SKM-1 (cell line): ENCODE measurements around the gene GPR12.

Experiments used
- DNase-seq: peaks from one replicate; lab custom pipeline; 2025; ENCODE audit not compliant: unreplicated experiment; lab: John Stamatoyannopoulos, UW

Gene GPR12

DNA sequence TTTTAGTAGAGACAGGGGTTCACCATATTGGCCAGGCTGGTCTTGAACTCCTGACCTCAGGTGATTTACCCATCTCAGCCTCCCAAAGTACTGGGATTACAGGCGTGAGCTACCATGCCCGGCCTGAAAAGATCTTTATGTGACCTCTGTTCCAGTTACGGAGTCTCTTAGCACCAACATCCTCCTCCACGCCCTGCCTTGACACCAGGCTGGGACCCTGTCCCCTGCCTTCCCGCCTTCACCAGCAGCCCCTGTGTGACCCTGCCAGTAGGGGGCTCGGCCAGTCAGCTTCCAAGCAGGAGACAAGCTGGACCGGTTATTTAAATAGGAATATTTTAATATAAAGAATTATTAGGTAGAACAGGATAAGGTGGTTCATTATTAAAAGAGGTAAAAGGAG, 54.2 kb downstream of the GPR12 start:
- no peak for DNase-seq

DNA sequence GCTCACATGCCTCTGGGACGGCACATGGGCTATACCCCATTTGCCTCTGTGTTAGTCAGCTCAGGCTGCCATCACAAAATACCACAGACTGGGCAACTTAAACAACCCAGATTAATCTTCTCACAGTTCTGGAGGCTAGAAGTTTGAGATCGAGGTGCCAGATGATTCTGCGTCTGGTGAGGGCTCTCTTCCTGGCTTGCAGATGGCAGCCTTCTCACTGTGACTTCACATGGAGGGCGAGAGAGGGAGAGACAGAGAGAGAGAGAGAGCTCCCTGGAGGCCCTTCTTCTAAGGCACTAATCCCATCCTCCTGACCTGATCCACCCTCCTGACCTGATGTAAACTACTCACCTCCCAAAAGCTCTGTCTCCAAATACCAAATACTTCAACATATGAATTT, 55.0 kb downstream of the GPR12 start:
- no peak for DNase-seq
